GM21447 (cell line): ENCODE results near the gene ADRA2B.
"Not testable (repeated sequence)": the region's sequence is repeated elsewhere in the genome, so short reads cannot be mapped to it uniquely, and the experiment has no call there.

Source experiments
- ATAC-seq: cut with Tn5 transposase; IDR thresholded peaks from one replicate; pipeline ENCODE4 v1.9.1; 2021; ENCODE audit not compliant: unreplicated experiment

Gene ADRA2B

DNA sequence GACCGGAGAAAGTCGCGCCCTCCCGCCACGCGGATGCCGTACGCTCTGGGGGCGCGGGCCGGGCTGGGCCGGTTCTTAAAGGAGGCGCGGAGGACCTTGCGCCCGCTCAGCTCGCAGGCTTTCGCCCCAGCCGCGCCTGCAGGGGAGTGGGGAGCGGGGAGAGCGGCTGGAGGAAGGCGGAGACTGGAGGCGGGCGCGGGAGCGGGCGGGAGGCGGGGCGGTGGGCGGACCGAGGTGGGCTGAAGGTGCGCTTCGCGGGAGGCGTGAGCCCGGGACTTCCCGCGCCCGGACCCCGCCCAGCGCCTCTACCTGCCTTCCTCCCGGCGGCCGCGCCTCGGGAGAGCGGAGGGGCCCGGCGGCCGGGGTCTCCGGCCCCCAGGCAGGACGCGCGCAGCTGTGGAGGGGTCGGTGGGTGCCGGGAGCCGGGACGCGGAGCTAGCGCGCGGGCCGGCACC lies at the start of gene ADRA2B:
Gene ADRA2B (minus strand): TSS at position 148 of the 455 bp plus-strand sequence. CDS start 422 bp downstream, outside the sequence.
- peak; percentile 52 for ATAC-seq

DNA sequence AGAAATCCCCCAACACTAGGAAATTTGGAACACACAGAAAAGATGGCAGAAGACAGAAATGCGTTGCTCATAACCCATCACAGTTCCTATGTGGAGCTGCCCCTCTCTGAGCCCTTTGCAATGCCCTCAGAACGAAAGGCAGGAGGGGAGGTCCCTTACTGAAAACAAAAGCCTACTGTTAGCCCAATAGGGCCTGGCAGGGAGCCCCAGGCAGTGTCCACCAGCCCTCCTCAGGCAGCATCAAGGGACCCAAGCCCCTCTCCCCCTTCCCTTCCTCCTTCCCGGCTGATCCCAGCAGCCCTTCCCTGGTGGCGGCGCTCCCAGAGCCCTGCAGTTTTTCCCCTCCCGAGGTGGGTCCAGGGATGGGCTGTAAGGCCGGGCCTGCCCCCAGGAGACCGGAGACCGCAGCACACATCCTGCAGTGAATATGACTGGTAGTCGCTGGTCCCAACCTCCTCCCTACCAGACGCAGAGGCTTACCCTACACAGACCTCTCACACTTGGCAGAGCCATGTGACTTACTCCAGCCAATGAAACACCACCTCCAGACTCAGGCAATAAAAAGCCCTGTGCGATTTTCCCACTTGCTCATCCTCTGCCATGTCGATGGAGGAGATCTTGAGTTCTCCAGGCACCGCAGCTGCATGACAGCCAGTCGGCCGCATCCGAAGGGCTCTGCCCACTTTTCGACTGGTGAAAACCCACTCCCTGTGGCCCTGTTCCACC lies 48.3 kb upstream of the ADRA2B start:
- peak; percentile 62 for ATAC-seq

GRCh38 chr2:96163768-96164429 lies 47.5 kb upstream of the ADRA2B start:
- ATAC-seq, result peak; percentile 58

GRCh38 chr2:96163415-96163767 lies 47.0 kb upstream of the ADRA2B start:
- peak; percentile 9 for ATAC-seq

DNA sequence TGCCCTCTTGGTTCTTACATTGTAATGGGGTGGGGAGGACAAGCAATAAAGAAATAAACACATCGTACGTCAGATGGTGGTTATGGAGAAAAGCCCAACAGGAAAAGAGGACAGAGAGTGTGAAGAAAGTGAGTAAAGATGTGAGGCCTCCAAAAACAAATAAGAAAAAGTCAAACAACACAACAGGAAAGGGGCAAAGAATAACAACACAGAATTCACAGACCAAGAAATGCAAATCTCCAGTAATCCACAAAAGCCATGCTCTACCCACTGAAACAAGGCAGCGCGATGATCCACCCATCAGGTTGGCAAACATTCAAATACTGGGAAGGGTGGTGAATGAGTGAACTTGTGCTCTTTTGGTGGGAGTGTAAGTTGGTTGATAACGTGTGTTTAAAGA lies 45.5 kb upstream of the ADRA2B start:
- no peak for ATAC-seq

GRCh38 chr2:96160366-96160765 lies 44.0 kb upstream of the ADRA2B start:
- not testable (repeated sequence) for ATAC-seq

GRCh38 chr2:96159084-96159830 lies 42.9 kb upstream of the ADRA2B start:
- ATAC-seq, result no peak

- no peak for ATAC-seq
Observed at GRCh38 chr2:96158554-96158940, 42.2 kb upstream of the ADRA2B start.

- ATAC-seq, result peak; percentile 59
Observed at GRCh38 chr2:96157649-96158553, 41.5 kb upstream of the ADRA2B start.

GRCh38 chr2:96156926-96157648 lies 40.7 kb upstream of the ADRA2B start:
- ATAC-seq, result peak; percentile 44

DNA sequence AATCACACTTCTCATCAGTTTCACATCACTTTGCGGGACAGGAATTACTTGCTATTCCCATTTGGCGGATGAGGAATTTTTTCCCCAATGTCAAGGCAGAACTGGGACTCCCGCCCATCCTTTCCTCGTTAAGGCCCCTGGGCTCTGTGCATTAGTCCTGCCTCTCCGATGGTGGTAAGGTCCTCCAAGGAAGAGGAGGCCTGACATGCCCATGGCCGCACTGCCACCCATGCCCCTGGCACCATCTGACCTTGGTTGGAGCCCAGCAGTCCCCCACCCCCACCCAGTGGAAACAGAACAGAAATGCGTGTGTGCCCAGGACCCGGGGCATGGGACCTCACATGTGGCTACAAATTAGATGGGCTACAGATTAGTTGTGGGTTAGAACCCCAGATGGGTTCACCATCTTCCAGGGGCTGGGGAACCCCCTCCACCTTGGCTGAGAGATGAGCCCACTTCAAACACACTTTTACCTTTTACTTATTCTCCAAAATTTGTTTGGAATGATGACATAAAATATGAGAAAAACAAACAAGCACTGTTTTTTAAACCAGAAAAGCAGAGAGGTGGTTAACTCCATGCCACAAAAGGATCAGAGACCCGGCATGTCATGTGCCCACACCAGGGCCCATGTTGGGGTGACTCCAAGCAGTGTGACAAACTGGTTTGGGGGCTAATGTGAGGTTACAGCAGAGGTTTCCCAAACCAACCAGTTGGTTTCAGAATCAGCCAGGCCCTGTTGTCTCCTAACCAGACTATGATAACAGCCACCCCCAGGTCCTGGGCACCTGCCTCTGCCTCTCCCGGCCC lies 39.8 kb upstream of the ADRA2B start:
- no peak for ATAC-seq

DNA sequence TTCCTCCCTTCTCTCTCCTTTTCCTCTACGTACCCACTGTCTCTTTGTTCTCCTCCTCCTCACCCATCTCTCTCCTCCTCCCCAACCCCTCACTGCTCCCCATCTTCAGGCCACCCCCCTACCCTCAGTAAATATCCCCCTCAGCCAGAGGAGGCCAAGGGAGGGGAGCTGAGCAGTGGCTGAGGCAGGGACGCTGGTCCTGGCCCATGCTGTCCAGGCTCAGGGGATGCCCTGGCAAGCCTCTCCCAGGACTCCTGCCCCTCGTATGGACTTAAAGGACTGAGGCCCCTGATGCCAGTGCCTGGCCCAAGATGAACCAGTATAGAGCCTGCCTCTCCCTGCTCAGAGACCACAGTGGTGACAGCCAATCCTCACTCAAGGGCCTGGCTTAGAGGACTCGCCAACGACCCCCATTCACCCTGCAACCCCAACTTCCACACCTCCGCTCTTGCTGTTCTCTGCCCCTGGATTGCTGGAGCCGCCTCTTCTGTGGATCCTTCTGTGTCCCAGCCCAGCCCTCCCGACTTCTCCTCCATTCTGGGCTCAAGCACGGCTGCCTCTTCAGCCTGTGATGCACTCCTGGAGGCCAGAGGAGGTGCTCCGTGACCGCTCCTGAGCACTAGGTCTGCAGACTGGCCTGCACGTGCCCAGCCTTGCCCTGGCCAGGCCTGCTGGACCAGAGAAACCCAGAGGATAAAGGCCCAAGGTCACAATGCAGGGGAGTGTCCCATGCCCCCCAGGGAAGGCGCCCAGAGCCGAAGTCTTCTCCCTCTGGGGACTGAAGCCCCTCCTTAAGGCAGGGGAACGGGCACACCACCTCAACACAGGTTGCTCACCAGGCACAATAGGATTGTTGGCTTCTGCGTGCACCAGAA lies 38.4 kb upstream of the ADRA2B start:
- no peak for ATAC-seq

DNA sequence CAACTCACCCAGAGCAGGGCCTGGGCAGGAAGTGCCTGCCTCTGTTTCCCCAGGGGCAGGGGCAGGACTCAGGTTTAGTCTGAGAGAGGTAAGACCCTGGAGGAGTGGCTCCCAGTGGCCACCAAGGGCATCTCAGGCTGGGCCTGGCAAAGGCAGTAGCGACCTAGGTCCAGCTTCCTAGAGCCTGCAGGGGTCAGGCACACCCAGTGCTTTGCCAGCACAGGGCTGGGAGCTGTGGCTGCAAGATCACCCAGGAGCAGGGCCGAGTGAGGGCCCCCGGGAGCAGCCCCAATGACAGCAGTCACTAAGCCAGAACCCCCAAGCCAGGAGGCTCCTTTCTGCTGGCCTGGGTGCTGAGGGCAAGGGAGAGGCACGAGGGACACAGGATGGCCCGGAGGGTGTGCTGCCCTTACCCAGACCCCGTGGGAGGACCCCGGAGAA lies 37.6 kb upstream of the ADRA2B start:
- ATAC-seq, result no peak

GRCh38 chr2:96153291-96153713 lies 36.9 kb upstream of the ADRA2B start:
- ATAC-seq, result no peak

- no peak for ATAC-seq
Observed at GRCh38 chr2:96152304-96153161, 36.2 kb upstream of the ADRA2B start.

GRCh38 chr2:96151595-96152303 lies 35.4 kb upstream of the ADRA2B start:
- ATAC-seq, result no peak
